Ovary (tissue), 3 donors: Measurements from ENCODE around the gene LRRC59.

Source experiments
- EP300 ChIP-seq: sonication (generic); formaldehyde crosslinking; IDR thresholded peaks from one replicate; pipeline ENCODE4 v1.6.1; 2017; ENCODE audit warnings: antibody characterized with exemption
- POLR2A ChIP-seq: fragments of 450-650 bp; IDR thresholded peaks from one replicate; pipeline ENCODE4 v1.6.1; 2017; ENCODE audit warnings: antibody characterized with exemption, mild to moderate bottlenecking, moderate library complexity
- TF ChIP-seq, protein P1 (sequence below), 3 donors: fragments of 450-650 bp in 2 of 3; fragments of 200-600 bp in 1 of 3; IDR thresholded peaks; one replicate each; pipeline versions ENCODE4 v1.5.1 to v1.8.0; 2016 to 2022; ENCODE audit warnings: antibody characterized with exemption in 3 of 3, mild to moderate bottlenecking in 1 of 3
- donor health status: DM: no; HTN: no; CAD: no.

DNA sequence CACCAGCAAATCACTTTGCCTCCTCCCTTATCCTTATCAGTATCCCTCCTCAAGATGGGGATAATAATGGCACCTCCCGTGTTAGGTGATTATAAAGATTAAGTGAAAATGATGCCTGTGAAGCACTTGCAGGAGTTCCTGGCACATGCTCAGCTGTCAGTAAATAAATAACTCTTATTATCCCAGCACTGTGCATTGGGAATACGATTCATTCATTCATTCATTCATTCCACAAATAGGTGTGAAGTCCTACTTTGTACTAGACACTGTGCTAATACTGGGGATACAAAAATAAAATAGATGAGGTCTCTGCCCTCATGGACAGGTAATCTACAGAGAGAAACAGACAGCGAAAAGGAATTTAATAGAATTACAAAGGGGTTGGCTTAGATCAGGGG is 49.4 kb downstream of the LRRC59 start:
- TF ChIP-seq, protein P1, sequence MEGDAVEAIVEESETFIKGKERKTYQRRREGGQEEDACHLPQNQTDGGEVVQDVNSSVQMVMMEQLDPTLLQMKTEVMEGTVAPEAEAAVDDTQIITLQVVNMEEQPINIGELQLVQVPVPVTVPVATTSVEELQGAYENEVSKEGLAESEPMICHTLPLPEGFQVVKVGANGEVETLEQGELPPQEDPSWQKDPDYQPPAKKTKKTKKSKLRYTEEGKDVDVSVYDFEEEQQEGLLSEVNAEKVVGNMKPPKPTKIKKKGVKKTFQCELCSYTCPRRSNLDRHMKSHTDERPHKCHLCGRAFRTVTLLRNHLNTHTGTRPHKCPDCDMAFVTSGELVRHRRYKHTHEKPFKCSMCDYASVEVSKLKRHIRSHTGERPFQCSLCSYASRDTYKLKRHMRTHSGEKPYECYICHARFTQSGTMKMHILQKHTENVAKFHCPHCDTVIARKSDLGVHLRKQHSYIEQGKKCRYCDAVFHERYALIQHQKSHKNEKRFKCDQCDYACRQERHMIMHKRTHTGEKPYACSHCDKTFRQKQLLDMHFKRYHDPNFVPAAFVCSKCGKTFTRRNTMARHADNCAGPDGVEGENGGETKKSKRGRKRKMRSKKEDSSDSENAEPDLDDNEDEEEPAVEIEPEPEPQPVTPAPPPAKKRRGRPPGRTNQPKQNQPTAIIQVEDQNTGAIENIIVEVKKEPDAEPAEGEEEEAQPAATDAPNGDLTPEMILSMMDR (IDR thresholded peaks at IDR 0.05) = no peak
- TF ChIP-seq POLR2A (no peak), EP300 (no peak)
